ENCODE measurements around the gene FBXW4.
A peak's percentile ranks its signal among the peaks of the same experiment; 100 is the strongest.

Gene FBXW4, protein sequence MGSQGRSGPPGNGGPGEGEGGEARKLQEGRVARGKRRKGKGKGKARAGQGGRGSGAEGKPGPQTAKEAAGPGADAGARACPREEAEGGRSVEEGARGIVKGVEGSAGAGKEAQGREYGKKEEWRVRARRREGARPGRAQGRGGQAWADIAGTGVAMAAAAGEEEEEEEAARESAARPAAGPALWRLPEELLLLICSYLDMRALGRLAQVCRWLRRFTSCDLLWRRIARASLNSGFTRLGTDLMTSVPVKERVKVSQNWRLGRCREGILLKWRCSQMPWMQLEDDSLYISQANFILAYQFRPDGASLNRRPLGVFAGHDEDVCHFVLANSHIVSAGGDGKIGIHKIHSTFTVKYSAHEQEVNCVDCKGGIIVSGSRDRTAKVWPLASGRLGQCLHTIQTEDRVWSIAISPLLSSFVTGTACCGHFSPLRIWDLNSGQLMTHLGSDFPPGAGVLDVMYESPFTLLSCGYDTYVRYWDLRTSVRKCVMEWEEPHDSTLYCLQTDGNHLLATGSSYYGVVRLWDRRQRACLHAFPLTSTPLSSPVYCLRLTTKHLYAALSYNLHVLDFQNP

DNA sequence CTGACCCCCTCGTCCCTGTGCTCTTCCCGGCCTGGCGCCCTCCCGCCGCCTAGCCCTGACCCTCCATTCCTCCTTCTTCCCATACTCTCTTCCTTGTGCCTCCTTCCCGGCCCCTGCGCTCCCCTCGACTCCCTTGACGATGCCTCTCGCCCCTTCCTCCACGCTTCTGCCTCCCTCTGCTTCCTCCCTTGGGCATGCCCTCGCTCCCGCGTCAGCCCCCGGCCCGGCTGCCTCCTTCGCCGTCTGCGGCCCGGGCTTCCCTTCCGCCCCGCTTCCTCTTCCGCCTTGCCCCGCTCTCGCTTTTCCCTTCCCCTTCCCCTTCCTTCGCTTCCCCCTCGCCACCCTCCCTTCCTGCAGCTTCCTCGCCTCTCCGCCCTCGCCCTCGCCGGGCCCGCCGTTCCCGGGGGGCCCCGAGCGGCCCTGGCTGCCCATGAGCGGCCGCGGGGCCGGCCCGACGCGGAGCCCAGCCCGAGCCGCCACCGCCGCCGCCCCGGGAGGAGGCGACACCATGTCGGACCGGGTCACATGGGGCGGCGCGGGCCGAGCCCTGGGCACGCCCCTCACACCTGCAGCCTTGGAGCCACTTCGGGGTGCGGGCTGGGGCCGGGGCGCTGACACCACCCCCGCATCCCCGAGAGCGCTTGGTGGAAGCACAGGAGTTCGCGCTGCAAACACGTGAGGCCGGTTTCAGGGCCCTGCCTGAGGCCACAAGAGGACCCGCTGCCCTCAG, at the start of gene FBXW4:
FBXW4 (minus strand) TSS at position 497 of the 730 bp plus-strand sequence; CDS start at position 432, 65 bp downstream.
- DNase-seq (ENCODE audit: low read depth in 2 of 2), result peak; percentile 62 to 67

DNA sequence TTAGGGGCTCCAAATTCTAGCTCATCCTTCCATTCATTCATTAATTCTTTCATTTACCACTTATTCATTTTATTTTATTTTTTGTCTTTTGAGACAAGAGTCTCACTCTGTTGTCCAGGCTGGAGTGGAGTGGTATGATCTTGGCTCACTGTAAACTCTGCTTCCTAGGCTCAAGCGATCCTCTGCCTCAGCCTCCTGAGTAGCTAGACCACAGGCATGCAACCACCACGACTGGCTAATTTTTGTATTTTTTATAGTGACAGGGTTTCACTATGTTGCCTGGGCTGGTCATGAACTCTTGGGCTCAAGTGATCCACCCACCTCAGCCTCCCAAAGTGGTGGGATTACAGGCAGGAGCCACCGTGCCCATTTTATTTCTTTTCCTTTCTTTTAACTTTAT, 49.3 kb upstream of the FBXW4 start:
- no peak for DNase-seq (ENCODE audit: low read depth in 2 of 2)

GRCh38 chr10:101741938-101742337, 47.0 kb upstream of the FBXW4 start:
- no peak for DNase-seq (ENCODE audit: low read depth in 2 of 2)

DNA sequence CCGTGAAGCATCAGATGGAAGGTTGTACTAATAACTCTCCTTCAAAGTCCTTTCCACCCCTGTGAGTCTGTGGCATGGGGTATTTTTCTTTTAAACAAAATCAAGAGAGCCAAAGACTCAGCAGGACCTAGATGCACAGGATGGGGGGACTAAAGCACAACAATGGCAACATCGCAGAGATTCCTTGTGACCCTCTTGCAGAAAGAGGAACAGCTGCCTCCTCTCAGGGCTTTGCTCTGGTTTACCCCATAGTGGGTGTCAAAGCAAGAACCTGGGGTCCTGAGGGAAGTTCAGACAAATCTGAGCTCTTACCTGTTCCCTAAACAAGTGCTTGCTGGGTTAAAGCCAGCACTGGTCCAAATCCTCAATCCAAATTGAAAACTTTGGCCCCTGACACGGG, 41.7 kb upstream of the FBXW4 start:
- no peak for DNase-seq (ENCODE audit: low read depth in 2 of 2)

- no peak for DNase-seq (ENCODE audit: low read depth in 2 of 2)
Measured at GRCh38 chr10:101732096-101732495, 37.1 kb upstream of the FBXW4 start.

- DNase-seq (ENCODE audit: low read depth in 2 of 2), result no peak
Measured at GRCh38 chr10:101726115-101726387, 31.1 kb upstream of the FBXW4 start.

DNA sequence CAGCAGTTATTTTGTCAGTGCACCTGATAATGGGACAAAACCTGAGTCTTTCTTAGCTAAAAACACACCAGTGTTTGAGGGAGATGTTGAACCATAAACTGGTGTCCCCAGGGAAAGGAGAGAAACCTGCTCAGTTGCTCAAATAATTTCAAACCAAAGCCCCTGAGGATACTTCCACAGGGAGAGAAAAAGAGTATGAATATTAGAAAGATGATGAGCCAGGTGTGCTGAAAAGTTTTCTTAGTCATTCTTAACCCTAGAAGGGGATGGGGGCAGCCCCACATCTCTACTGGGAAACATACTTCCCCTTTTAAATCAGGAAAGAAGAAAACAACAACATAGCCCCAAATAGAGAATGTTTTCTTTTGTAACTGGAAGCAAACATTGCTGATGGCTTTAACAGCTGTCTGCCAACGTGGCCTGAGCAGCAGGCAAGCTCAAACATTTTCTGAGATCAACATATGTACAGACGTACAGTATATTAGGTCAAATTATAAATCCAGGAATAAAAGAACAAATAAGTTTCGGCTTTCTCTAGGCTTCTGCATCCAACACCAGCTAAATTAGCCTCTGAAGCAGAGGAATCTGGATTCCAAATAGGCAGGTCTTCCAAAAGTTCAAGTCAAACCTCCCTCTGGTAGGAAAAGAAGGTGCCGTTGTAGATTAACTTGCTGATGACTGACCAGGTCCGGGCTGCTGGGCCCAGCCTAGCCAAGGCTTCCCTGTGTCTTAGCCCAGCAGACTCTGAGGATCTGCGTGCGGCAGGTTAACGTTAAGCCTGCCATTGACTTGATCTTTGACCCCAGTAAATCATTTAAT, 30.5 kb upstream of the FBXW4 start:
- no peak for DNase-seq (ENCODE audit: low read depth in 2 of 2)

DNA sequence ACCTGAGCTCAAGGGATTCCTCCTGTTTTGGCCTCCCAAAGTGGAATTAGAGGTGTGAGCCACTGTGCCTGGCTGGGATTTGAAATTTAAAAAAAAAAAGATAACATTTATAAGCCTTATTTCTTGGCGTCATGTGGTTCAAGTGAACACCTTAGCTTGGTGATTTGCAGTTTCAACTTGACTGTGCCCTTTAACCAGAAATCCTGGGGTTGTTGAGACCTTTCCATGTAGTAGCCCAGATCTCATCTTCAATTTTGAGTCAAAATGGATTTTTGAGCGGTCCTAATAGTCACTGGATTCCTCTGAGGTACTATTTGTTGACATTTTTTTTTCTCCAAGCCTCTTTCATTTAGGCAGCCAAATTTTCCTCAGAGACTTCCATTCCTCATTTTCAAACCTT, 29.5 kb upstream of the FBXW4 start:
- no peak for DNase-seq (ENCODE audit: low read depth in 2 of 2)

DNA sequence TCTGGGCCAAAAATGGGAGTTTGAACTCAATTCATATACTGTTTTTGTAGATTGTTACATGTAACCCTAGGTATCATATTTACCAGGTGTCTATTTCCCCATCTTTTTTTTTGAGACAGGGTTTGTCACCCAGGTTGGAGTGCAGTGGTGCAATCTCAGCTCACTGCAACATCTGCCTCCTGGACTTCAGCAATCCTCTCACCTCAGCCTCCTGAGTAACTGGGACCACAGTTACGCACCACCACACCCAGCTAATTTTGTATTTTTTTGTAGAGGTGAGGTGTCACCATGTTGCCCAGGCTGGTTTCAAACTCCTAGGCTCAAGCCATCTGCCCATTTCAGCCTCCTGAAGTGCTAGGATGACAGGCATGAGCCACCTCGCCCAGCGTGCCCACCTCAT, 28.2 kb upstream of the FBXW4 start:
- no peak for DNase-seq (ENCODE audit: low read depth in 2 of 2)

DNA sequence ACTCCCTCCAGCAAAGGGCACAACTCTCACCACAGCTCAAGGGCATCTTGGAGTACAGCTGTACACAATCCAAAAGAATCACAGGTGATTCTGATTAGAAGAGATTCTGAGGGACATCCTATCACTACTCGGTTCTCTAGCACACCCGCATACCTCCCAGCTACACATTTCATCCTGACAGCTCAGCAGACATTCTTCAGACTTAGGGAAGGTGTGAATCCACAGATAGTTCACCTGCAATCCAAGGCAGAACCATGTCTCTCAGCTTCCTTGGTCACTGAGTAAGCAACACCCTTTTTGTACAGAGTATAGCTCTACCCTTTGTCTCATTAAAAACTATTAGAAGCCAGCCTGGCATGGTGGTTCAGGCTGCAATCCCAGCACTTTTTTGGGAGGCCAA, 26.8 kb upstream of the FBXW4 start:
- DNase-seq (ENCODE audit: low read depth in 2 of 2), result no peak

DNA sequence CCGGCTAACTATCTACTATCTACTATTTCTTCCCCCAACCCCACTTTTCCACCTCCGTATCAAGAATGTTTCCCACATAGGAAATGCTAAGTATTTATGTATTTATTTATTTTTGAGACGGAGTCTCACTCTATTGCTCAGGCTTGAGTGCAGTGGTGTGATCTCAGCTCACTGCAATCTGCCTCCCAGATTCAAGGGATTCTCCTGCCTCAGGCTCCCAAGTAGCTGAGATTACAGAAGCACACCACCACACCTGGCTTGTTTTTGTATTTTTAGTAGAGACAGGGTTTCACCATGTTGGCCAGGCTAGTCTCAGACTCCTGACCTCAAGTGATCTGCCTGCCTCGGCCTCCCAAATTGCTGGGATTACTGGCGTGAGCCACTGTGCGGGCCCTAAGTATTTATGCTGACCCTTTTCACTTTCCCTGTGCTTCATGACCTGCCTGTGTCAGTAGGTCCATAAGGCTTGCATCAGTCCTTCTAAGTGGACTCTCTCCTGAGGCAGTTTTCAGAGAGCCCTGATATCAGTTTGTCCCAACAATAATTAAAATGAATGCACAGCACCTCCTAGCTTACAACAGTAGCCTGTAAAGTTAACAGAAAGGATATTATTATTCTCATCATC, 25.7 kb upstream of the FBXW4 start:
- DNase-seq (ENCODE audit: low read depth in 2 of 2), result no peak

- DNase-seq (ENCODE audit: low read depth in 2 of 2), result no peak
Measured at GRCh38 chr10:101718690-101719275, 23.8 kb upstream of the FBXW4 start.

DNA sequence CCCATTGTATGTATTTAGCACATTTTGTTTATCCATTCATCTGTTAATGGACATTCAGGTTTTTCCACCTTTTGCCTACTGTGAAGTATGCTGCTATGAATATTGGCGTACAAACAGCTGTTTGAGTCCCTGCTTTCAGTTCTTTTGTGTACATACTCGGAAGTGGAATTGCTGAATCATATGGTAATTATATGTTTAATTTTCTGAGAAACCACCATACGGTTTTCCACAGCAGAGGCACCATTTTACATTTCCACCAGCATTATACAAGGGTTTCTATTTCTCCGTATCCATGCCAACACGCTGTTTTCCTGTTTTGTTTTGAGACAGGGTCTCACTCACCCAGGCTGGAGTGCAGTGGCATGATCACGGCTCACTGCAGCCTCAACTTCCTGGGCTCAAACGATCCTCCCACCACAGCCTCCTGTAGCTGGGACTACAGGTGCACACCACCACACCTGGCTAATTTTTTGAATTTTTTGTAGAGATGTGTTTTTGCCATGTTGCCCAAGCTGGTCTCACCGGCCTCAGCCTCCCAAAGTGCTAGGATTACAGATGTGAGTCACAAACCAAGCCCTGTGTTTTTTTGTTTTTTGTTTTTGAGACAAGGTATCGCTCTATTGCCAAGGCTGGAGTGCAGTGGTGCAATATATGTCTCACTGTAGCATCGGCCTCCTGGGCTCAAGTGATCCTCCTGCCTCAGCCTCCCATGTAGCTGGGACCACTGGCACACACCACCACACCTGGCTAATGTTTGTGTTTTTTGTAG, 22.1 kb upstream of the FBXW4 start:
- no peak for DNase-seq (ENCODE audit: low read depth in 2 of 2)

- DNase-seq (ENCODE audit: low read depth in 2 of 2), result no peak
Measured at GRCh38 chr10:101712997-101713396, 18.0 kb upstream of the FBXW4 start.

DNA sequence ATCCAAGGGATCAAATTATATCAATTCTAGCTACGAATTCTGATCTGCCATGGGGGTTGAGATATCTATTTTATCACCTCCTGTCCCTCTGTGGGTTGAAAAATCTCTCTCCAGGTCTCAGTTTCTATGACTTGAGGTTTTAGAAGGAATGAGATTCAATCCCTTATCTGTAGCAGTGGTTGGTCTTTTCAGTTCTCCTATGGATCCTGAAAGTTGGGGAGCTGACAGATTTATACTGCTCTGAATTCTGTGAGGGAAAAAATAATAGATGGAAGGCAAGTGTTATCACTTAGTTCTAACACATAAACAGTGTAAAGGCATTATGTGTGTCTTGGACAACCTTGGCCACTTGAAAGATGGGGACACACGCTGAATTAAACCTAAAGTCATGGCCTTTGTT, 15.8 kb upstream of the FBXW4 start:
- no peak for DNase-seq (ENCODE audit: low read depth in 2 of 2)

DNA sequence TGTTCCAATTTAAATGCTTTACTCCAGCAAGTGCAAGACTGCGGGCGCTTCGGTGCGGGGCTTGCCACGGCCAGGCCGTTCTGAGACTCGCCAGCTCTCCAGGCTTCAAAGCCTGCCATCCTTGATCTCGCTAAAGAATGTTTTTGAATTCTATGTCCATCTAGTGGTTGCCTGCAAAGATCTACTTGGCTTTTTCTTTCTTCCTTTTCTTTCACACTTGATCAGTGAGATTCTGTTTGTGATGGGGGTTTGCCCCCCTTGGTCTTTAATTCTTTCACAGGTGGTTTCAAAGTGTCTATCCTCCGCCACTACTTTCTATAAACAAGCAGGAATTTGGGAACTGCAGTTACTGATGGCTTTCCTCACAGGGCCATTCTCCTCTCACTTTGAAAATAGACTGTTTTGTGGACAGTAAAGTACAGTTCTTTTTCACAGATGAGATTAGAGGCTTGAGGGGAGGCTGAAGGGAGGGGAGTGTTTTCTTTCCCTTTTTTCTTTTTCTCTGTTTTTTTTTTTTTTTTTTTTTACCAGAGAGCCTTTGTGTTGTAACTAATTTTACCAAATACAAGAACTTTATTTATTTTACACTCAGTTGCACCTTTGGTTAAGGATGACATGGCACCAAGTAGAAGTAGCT, 15.2 kb upstream of the FBXW4 start:
- DNase-seq (ENCODE audit: low read depth in 2 of 2), result no peak

- DNase-seq (ENCODE audit: low read depth in 2 of 2), result no peak
Measured at GRCh38 chr10:101709359-101710058, 14.5 kb upstream of the FBXW4 start.

- DNase-seq (ENCODE audit: low read depth in 2 of 2), result no peak
Measured at GRCh38 chr10:101708870-101709269, 13.9 kb upstream of the FBXW4 start.

DNA sequence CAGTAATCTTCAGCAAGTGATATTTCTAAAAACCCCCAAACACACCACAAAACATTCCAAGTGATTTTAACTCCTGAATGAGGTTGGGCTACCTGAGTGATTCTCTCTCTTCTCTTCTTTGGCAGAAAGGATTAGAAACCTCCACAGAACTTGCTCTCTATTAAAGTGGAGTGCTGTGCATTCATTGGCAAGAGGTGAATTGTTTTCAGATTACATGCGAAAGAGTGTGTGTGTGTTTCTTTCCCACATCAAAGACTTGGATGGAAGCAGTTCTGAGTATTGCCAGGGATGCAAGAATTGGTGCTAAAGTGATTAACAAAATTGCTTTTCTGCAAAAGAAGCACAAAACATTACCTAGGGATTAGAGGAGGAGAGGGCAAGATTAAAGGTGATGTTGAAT, 13.1 kb upstream of the FBXW4 start:
- DNase-seq (ENCODE audit: low read depth in 2 of 2), result no peak

DNA sequence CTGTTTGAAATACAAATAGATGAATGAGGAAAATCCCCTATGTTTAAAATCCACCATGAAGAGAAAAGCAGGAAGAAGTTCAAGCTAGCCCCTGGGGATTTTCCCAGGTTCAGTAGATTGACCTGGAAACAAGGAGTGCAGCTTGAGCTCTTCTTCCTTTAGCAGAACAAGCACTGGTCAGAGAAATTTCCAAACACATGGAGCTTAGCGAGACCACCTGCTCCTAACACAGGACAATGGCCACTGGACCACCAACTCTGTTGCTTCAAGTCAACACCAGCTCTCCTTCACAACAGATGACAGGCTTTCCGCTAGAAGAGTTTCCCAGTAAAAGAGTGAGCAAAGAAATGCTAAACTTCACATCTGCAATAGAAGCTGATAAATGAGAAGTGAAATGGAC, 9.4 kb upstream of the FBXW4 start:
- DNase-seq (ENCODE audit: low read depth in 2 of 2), result no peak
